KOPT-K1 (cell line): ENCODE data around the gene UQCRHL.
A peak's percentile ranks its signal among the peaks of the same experiment; 100 is the strongest.
"Not testable (repeated sequence)": the region's sequence is repeated elsewhere in the genome, so short reads cannot be mapped to it uniquely, and the experiment has no call there.

Source experiments
- H3K27ac ChIP-seq: fragments of 200-600 bp; sonication (generic); 2 replicates; pipeline ENCODE4 v1.5.1; 2016; ENCODE audit warnings: antibody characterized with exemption, mild to moderate bottlenecking, low read depth, low read length; ENCODE audit not compliant: poor library complexity, severe bottlenecking
- H3K36me3 ChIP-seq: fragments of 200-600 bp; sonication (generic); 2 replicates; pipeline ENCODE4 v1.5.1; 2017; ENCODE audit warnings: antibody characterized with exemption, mild to moderate bottlenecking, low read length, moderate library complexity; ENCODE audit not compliant: insufficient read depth
- H3K9me3 ChIP-seq: fragments of 200-600 bp; sonication (generic); 2 replicates; pipeline ENCODE4 v1.5.1; 2017; ENCODE audit warnings: antibody characterized with exemption, low read length, mild to moderate bottlenecking; ENCODE audit not compliant: insufficient read depth, poor library complexity, severe bottlenecking

The UQCRHL gene

DNA sequence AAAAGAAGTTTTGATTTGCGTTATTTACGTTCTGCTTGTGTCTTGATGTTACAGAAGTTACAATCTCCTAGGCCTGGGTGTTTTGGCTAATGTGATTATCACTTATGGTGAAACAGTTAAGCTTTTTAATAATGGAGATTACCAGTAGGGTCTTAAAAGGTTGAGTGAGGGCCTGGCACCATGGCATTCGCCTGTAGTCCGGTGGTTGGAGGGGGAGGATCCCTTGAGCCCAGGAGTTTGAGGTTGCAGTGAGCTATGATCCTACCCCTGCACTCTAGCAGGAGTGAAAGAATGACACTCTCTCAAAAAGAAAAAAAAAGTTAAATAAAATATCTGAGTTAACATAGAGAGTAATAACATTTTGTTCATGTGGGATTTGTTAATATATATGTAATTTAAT lies 31.3 kb upstream of the UQCRHL start:
- H3K36me3 ChIP-seq = no peaks in the 10 kb centered on the region
- no peaks in the 10 kb centered on the region for H3K9me3 ChIP-seq
- no peak overlapping the region for H3K27ac ChIP-seq

GRCh38 chr1:15837931-15838330 lies 30.5 kb upstream of the UQCRHL start:
- Histone ChIP-seq H3K36me3 (no peaks in the 10 kb centered on the region), H3K9me3 (no peaks in the 10 kb centered on the region), H3K27ac (no peak overlapping the region)

GRCh38 chr1:15836772-15837669 lies 29.6 kb upstream of the UQCRHL start:
- Histone ChIP-seq H3K27ac (peak overlapping the region; percentile 98), H3K36me3 (no peaks in the 10 kb centered on the region), H3K9me3 (no peaks in the 10 kb centered on the region)

- not testable (repeated sequence) for H3K9me3 ChIP-seq, H3K36me3 ChIP-seq
- H3K27ac ChIP-seq = peak overlapping the region; percentile 98
Measured at GRCh38 chr1:15836511-15836771, 29.0 kb upstream of the UQCRHL start.

- Histone ChIP-seq H3K9me3 (no peaks in the 10 kb centered on the region), H3K27ac (peak overlapping the region; percentile 98), H3K36me3 (no peaks in the 10 kb centered on the region)
Measured at GRCh38 chr1:15835741-15836510, 28.5 kb upstream of the UQCRHL start.

- no peaks in the 10 kb centered on the region for H3K9me3 ChIP-seq
- peak overlapping the region; percentile 98 for H3K27ac ChIP-seq
- H3K36me3 ChIP-seq = no peaks in the 10 kb centered on the region
Measured at GRCh38 chr1:15835205-15835740, 27.8 kb upstream of the UQCRHL start.

- H3K9me3 ChIP-seq = no peaks in the 10 kb centered on the region
- H3K36me3 ChIP-seq = no peaks in the 10 kb centered on the region
- H3K27ac ChIP-seq = peak overlapping the region; percentile 98
Measured at GRCh38 chr1:15834406-15835204, 27.2 kb upstream of the UQCRHL start.

GRCh38 chr1:15833842-15834405 lies 26.5 kb upstream of the UQCRHL start:
- Histone ChIP-seq H3K9me3 (no peaks in the 10 kb centered on the region), H3K36me3 (no peaks in the 10 kb centered on the region), H3K27ac (peak overlapping the region; percentile 98)

DNA sequence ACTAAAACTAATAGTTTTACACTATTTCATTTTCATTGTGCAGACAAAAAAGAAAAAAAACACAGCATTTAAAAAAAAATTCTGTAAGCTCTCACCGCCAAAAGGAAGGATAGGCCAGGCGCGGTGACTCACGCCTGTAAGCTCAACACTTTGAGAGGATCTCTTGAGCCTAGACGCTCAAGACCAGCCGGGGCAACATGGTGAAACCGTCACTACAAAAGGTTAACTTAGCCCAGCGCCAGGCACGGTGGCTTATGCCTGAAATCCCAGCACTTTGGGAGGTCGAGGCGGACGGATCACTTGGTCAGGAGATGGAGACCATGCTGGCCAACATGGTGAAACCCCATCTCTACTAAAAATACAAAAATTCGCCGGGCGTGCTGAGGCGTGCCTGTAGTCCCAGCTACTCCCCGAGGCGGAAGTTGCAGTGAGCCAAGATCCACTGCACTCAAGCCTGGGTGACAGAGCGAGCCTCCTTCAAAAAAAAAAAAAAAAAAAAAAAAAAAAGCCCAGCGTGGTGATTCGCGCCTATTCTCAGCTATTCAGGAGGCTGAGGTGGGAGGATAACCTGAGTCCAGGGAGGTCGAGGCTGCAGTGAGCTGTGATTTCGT lies 25.7 kb upstream of the UQCRHL start:
- Histone ChIP-seq H3K27ac (peak overlapping the region; percentile 98), H3K9me3 (no peaks in the 10 kb centered on the region), H3K36me3 (no peaks in the 10 kb centered on the region)

- H3K9me3 ChIP-seq = no peaks in the 10 kb centered on the region
- H3K36me3 ChIP-seq = no peaks in the 10 kb centered on the region
- no peak overlapping the region for H3K27ac ChIP-seq
Measured at GRCh38 chr1:15830258-15830657, 22.8 kb upstream of the UQCRHL start.

- H3K36me3 ChIP-seq, H3K9me3 ChIP-seq, H3K27ac ChIP-seq: not testable (repeated sequence)
Measured at GRCh38 chr1:15828931-15829330, 21.5 kb upstream of the UQCRHL start.

DNA sequence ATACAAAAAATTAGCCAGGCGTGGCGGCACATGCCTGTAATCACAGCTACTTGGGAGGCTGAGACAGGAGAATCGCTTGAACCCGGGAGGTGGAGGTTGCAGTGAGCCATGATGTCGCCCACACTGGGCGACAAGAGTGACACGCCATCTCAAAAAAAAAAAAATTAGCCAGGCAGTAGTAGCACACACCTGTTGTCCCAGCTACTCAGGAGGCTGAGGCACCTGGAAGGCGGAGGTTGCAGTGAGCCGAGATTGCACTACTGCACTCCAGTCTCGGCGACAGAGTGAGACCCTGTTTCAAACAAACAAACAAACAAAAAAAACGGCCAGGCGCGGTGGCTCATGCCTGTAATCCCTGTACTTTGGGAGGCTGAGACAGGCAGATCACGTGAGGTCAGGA lies 20.1 kb upstream of the UQCRHL start:
- not testable (repeated sequence) for H3K36me3 ChIP-seq, H3K27ac ChIP-seq, H3K9me3 ChIP-seq

DNA sequence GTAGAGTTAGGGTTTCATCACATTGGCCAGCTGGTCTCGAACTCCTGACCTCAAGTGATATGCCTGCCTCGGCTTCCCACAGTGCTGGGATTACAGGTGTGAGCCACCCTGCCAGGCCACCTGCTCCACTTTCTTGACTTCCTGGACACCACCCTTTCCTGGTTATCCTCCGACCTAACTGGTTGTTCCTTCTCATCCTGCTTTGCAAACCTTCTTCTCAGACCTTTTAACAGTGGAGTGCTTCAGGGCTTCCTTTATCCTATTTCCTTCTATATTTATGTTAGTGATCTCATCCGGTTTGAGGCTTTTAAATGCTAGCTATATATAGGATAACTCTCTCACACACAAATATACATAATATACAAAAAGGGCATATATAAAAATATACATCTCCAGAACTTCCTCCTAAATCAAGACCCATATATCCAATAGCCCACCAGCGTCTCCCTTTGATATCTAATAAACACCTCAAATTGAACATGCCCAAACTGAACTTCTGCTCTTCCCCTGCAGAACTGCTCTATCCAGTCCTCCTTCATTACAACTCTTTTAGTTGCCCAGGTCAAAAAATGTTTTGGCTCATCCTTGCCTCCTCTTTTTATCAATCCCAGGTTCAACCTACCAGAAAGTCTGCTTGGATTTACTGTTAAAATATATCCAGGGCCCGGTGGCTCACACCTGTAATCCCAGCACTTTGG lies 19.5 kb upstream of the UQCRHL start:
- no peaks in the 10 kb centered on the region for H3K36me3 ChIP-seq
- H3K27ac ChIP-seq = no peak overlapping the region
- no peaks in the 10 kb centered on the region for H3K9me3 ChIP-seq

DNA sequence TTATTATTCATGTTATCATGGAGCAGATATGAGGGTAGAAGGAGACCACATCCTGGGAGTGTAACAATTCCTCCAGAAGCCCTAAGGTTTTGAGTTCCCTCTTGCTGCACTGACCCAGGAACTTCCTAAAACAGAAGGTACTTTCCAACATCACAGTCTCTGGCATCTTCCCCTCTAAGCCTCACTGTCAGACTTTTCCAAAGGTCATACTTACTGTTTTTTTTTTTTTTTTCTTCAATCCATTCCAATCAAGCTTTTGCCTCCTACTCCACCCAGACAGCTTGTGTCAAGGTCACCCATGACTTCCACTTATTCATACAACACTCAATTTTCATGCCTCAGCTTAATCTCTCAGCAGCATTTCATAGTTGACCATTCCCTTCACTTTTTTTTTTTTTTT lies 18.4 kb upstream of the UQCRHL start:
- H3K9me3 ChIP-seq = no peaks in the 10 kb centered on the region
- H3K27ac ChIP-seq = no peak overlapping the region
- no peaks in the 10 kb centered on the region for H3K36me3 ChIP-seq
